ENCODE measurements around the gene MED12L.
"Not testable (repeated sequence)": the region's sequence is repeated elsewhere in the genome, so short reads cannot be mapped to it uniquely, and the experiment has no call there.

GRCh38 chr3:151169948-151170679 is 84.7 kb downstream of the MED12L start:
- not testable (repeated sequence) for TF ChIP-seq CTCF (IDR thresholded peaks at IDR 0.05; ENCODE audit: poor library complexity, severe bottlenecking); POLR2AphosphoS5 (IDR thresholded peaks at IDR 0.05)
